Heart left ventricle (tissue), 16 donors: ENCODE results near the gene SAT1. TPM values are rescaled to one million over a fixed set of nuclear protein-coding genes. Genes with fewer than 3 reads are reported as not detected.
A peak's percentile ranks its signal among the peaks of the same experiment; 100 is the strongest.

Experiments
- ATAC-seq, 4 donors: fragments of 200-7000 bp; cut with Tn5 transposase; one replicate each; pipeline ENCODE4 v1.9.1; 2020 to 2022; ENCODE audit warnings: moderate library complexity in 4 of 4, mild to moderate bottlenecking in 3 of 4, moderate number of reproducible peaks in 1 of 4
- DNase-seq, 5 donors: peaks; one replicate each; pipeline ENCODE4 v3.0.0-alpha.2; 2020
- H3K27ac ChIP-seq, 12 donors: fragments of 200-600 bp; sonication (generic) in 4 of 12; one replicate each; pipeline versions ENCODE4 v1.5.0 to v1.8.0; 2016 to 2022; ENCODE audit warnings: mild to moderate bottlenecking in 2 of 12
- H3K27me3 ChIP-seq, 9 donors: fragments of 200-600 bp; sonication (generic) in 2 of 9; one replicate each; pipeline versions ENCODE4 v1.5.1 to v1.8.0; 2016 to 2022; ENCODE audit warnings: mild to moderate bottlenecking in 3 of 9
- H3K36me3 ChIP-seq, 9 donors: fragments of 200-600 bp; sonication (generic) in 2 of 9; one replicate each; pipeline versions ENCODE4 v1.5.0 to v1.8.0; 2018 to 2022; ENCODE audit warnings: mild to moderate bottlenecking in 2 of 9
- H3K4me1 ChIP-seq, 12 donors: fragments of 200-600 bp; sonication (generic) in 4 of 12; one replicate each; pipeline versions ENCODE4 v1.5.0 to v1.8.0; 2016 to 2022; ENCODE audit warnings: mild to moderate bottlenecking in 3 of 12
- H3K4me3 ChIP-seq, 12 donors: fragments of 200-600 bp; sonication (generic) in 4 of 12; one replicate each; pipeline versions ENCODE4 v1.5.0 to v1.8.0; 2017 to 2022; ENCODE audit warnings: mild to moderate bottlenecking in 9 of 12, moderate library complexity in 4 of 12
- H3K9me3 ChIP-seq, 12 donors: fragments of 200-600 bp; sonication (generic) in 4 of 12; one replicate each; pipeline versions ENCODE4 v1.5.0 to v1.8.0; 2016 to 2022; ENCODE audit warnings: mild to moderate bottlenecking in 1 of 12
- CTCF ChIP-seq, 12 donors: fragments of 200-600 bp; sonication (generic) in 4 of 12; IDR thresholded peaks; one replicate each; pipeline versions ENCODE4 v1.5.0 to v1.8.0; 2018 to 2022; ENCODE audit warnings: antibody characterized with exemption in 12 of 12, mild to moderate bottlenecking in 5 of 12
- POLR2A ChIP-seq, 2 donors: fragments of 450-650 bp; IDR thresholded peaks; one replicate each; pipeline ENCODE4 v1.6.1; 2017; ENCODE audit warnings: antibody characterized with exemption in 2 of 2, mild to moderate bottlenecking in 2 of 2, moderate library complexity in 2 of 2
- WGBS, 4 donors: extraction: QIAGEN DNeasy Blood & Tissue Kit in 2 of 4; methylation state at CpG; one replicate each; pipeline versions ENCODE4 v1.1.5 to v1.1.7; 2013 to 2018; 5-methylcytosine and 5-hydroxymethylcytosine counted together
- intact Hi-C, 10 donors: fragments of 100-400 bp; cut with DNase I; formaldehyde crosslinking; loops; one replicate each; pipeline versions ENCODE4 v1.11.1 to v1.14.2; 2022
- polyA plus RNA-seq, 2 donors: library from polyadenylated mRNA; stranded (reverse); fragments of 200-250 nt; gene quantifications; one replicate each; pipeline ENCODE4 v1.2.3, GENCODE V29; 2013
- total RNA-seq, 9 donors: library from RNA; depleted of rRNA in 2 of 9; stranded (reverse); fragments of >200 nt in 2 of 9; fragmentation: NEBNext Ultra II Directional in 3 of 9; extraction: Animal tissue kit (Norgen Biotek cat#: 25700) in 3 of 9; gene quantifications; one replicate each; pipeline versions ENCODE4 v1.1.0 to v1.2.4, GENCODE V29; 2016 to 2023
- donor health status: ischemic (EF 13 %, LVEDD 7.1; RV severe dilation, severe dysfunction).
- donor health status: healthy with polysubstance abuse.
- donor health status: DM: no; HTN: yes; CAD: no.
- donor health status: DM: no; HTN: no; CAD: no.
- donor health status: ischemic (EF 25% LVEDD 6.9; RV normal size, moderate dysfunction).
- donor health status: ischemic (EF 25% LVEDD 5.7; RV mildly dilated, moderate dysfunction).
- donor health status: healthy.
- donor health status: DM: yes; HTN: yes; CAD: no.
- donor health status: ischemic (EF 35%, LVEDD 5.7; RV mildly dilated, moderate dysfunction).
- donor health status: nonischemic (EF 11% LVEDD 7.7; RV severe dilation, severe dysfunction).
- donor health status: DM: yes; HTN: yes; CAD: no.
- donor health status: PGD.
- donor health status: ischemic (EF 29% LVEDD 5.4; RV normal size, mild dysfunction).
- donor health status: nonischemic (EF 23%, LVEDD 6.1; RV moderate dilation, normal function).

Gene SAT1
- total and polyA plus RNA-seq, 11 donors: 67.0 to 814 (median 185) TPM

- DNase-seq (no peak), ATAC-seq (no peak)
- 66 to 93% (median 79%) methylated on average over 11 of the region's 11 CpGs for WGBS, 4 donors
- no peak overlapping the region for H3K27ac ChIP-seq
- no peaks in the 10 kb centered on the region for H3K9me3 ChIP-seq
- peaks cover 0 to 15% (median 7%) of the 10 kb centered on the region in 9 donors for H3K36me3 ChIP-seq
- peaks cover 0 to 13% (median 0%) of the 10 kb centered on the region in 12 donors for H3K4me1 ChIP-seq
- intact Hi-C loops: no loop called here
- H3K27me3 ChIP-seq: no peaks in the 10 kb centered on the region
- H3K4me3 ChIP-seq: no peak overlapping the region
- TF ChIP-seq CTCF (IDR thresholded peaks at IDR 0.05) (no peak), POLR2A (IDR thresholded peaks at IDR 0.05) (no peak)
Observed at GRCh38 chrX:23790155-23790497, 7.2 kb downstream of the SAT1 start.

- TF ChIP-seq POLR2A (IDR thresholded peaks at IDR 0.05) (no peak), CTCF (IDR thresholded peaks at IDR 0.05) (no peak)
- Histone ChIP-seq H3K27ac (no peak overlapping the region), H3K4me1 (peaks cover 0 to 7% (median 0%) of the 10 kb centered on the region in 12 donors), H3K4me3 (no peak overlapping the region), H3K27me3 (no peaks in the 10 kb centered on the region), H3K36me3 (no peaks in the 10 kb centered on the region), H3K9me3 (no peaks in the 10 kb centered on the region)
- peak in 1 of 4 donors; percentile 76 for ATAC-seq
- 55 to 65% (median 61%) methylated on average over 6 of the region's 6 CpGs for WGBS, 4 donors
- intact Hi-C loops: no loop called here
- no peak for DNase-seq
Observed at GRCh38 chrX:23792861-23793553, 10.0 kb downstream of the SAT1 start.

- ATAC-seq (no peak), DNase-seq (no peak)
- intact Hi-C loops: no loop called here
- 81 to 87% (median 84%) methylated on average over 8 of the region's 8 CpGs for WGBS, 4 donors
- Histone ChIP-seq H3K4me1 (peaks cover 0 to 7% (median 0%) of the 10 kb centered on the region in 12 donors), H3K27me3 (peaks cover 0 to 4% (median 0%) of the 10 kb centered on the region in 9 donors), H3K36me3 (no peaks in the 10 kb centered on the region), H3K4me3 (no peak overlapping the region), H3K9me3 (no peaks in the 10 kb centered on the region), H3K27ac (no peak overlapping the region)
- no peak for TF ChIP-seq POLR2A (IDR thresholded peaks at IDR 0.05)
- no peak for TF ChIP-seq CTCF (IDR thresholded peaks at IDR 0.05)
Observed at GRCh38 chrX:23795221-23795620, 12.2 kb downstream of the SAT1 start.

GRCh38 chrX:23797371-23798128, 14.6 kb downstream of the SAT1 start:
- DNase-seq: no peak
- TF ChIP-seq CTCF (IDR thresholded peaks at IDR 0.05) (peak in 1 of 12 donors; percentile 7), POLR2A (IDR thresholded peaks at IDR 0.05) (no peak)
- Histone ChIP-seq H3K27me3 (peaks cover 0 to 4% (median 0%) of the 10 kb centered on the region in 9 donors), H3K9me3 (no peaks in the 10 kb centered on the region), H3K4me1 (peaks cover 0 to 10% (median 0%) of the 10 kb centered on the region in 12 donors), H3K36me3 (no peaks in the 10 kb centered on the region), H3K4me3 (no peak overlapping the region), H3K27ac (peak overlapping the region in 8 of 12 donors; percentile 13 to 66 (median 47))
- ATAC-seq: no peak
- intact Hi-C loops: no loop called here
- 80 to 83% (median 82%) methylated on average over 12 of the region's 12 CpGs for WGBS, 4 donors
